Measurements from ENCODE around the gene BMP7.

BMP7 gene

DNA sequence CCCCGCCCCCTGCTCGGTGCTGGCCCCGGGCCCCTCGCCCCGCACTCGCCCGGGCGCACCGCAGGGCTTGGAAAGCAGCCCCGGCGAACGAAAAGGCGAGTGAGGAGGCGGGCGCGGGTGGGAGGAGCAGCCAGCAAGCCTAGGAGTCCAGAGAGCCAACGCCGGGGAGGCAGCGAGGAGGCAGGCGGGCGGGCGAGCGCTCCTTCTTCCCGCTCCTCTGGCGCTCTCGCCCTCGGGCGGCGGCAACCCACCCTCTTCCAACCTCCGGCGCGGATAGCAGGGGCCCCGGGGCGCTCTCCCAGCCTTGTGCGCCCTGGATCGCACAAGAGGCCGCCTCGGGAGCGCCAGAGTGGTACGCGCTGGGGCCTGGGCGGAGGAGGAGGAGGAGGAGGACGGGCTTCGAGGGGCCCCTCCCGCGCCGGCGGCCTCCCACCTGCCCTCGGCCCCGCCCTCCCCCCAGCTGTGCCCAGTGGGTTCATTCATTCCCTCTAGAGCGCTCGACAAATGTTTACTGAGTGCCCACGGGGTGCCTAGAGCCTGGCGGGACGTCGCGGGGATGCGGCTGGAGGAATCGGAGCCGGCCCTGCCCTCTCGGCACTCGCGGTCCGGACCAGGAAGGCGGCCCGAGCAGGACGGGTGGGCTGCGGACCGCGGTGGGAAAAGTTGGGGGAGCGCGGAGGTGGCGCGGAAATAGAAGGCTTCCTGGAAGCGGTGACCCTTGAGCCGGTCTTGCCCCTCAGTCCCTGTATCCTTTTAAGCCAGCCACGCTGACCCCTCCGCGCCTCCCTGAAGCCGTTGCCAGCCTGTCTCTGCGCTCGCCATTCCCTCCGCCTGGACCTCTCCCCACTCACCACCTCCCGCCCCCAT lies at the start of gene BMP7:
Gene BMP7, minus strand, starts transcription at position 351 of the 867 bp plus-strand sequence. CDS start 519 bp downstream, outside the sequence.
- no peak for DNase-seq

- DNase-seq = no peak
Measured at GRCh38 chr20:57315976-57316480, 49.6 kb upstream of the BMP7 start.

DNA sequence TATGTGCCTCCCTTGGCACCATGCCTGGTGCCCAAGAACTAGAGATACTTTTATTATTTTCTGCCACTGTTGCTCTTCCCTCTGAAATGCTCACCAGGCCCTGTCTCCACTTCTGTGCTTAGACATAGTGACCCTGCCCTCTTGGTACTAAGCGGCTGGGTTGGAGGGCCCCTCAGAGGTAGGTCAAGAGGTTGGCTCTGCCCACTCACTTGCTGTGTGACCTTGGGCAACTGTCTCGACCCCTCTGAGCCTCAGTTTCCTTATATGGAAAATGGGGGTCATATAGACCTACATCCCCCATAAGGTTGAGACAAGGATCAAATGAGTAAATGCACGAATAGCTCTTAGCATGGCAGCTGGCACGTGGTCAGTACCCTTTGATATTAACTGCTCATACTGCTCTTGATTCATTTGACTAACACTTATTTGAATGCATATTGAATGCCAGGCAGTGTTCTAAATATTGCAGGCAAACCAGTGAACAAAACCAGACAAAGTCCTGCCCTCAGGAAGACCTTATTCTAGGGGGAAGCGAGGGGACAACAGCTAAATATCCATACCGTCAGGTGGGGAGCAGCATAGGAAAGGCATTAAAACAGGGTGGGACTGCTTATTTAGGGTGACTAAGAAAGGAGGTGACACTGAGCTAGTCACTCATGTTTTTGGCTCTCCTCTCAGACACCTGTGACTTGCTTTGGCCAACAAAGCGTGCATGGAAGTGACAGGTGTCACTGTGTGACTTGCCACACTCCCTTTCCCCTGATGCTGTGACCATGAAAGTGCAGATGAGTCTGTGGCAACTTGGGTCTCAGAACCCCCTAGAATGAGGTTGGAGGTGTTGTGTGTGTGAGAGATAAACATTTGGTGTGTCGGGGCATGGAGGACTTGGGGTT lies 48.9 kb upstream of the BMP7 start:
- no peak for DNase-seq

GRCh38 chr20:57313951-57314350 lies 47.5 kb upstream of the BMP7 start:
- no peak for DNase-seq

GRCh38 chr20:57313230-57313629 lies 46.8 kb upstream of the BMP7 start:
- DNase-seq = no peak

GRCh38 chr20:57312138-57312537 lies 45.7 kb upstream of the BMP7 start:
- no peak for DNase-seq

DNA sequence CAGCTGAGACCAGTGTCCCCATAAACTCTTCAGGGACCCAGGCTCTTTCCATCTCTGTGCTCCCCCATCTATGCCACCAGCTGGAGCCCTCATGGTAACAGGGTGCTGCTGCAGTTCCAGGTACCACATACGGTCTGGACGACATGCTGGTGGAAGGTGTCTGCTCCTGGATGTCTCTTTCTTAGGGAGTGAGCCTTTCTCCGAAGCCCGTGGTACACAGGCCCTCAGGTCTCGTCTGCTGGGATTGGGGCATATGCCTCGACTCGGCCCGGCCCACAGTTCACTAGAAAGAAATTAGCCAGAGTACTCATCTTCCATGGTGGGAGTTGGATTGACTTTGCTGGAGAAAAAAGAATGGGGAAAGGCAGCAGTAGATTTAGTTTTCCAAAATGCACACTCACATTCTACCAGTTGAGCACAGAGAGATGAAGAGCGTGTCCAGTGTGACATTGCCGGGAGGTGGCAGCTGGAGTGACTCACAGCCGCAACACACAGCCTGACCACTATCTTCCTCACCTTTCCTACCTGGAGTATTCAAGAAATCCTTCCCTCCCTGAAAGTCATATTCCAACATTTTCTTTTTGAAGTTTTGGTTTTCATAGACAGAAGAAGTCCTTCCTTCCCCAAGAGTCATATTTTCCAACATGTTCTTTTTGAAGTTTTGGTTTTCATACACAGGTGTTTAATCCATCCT lies 44.5 kb upstream of the BMP7 start:
- DNase-seq = no peak

DNA sequence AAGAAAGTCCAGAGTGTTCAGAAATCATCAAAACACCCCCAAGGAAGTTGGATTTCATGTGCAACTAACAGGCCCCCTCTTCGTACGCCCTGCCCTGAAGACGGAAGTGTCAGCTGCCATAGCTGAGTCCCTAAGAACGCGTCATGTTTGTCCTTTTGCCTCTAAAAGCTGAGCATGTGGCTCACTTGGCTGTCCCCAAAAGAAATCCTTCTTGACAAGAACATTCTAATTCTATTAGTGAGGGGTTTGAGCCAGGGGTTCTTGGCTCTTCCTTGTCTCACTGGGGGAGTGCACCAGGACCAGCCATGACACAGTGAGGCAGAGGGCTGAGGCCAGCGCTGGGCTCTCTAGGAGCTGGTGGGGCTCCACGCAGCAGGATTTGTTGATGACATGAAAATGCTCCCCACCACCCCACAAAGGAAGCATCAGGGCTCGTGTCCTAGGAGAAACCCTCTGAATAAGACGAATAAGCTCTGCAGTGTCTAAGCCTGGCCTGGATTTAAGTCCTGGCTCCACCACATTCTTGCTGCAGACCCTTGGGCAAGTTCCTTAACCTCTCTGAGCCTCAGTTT lies 43.2 kb upstream of the BMP7 start:
- DNase-seq = no peak

GRCh38 chr20:57308451-57309271 lies 42.2 kb upstream of the BMP7 start:
- no peak for DNase-seq

- no peak for DNase-seq
Measured at GRCh38 chr20:57306747-57307146, 40.3 kb upstream of the BMP7 start.

- DNase-seq = no peak
Measured at GRCh38 chr20:57301026-57301425, 34.6 kb upstream of the BMP7 start.

DNA sequence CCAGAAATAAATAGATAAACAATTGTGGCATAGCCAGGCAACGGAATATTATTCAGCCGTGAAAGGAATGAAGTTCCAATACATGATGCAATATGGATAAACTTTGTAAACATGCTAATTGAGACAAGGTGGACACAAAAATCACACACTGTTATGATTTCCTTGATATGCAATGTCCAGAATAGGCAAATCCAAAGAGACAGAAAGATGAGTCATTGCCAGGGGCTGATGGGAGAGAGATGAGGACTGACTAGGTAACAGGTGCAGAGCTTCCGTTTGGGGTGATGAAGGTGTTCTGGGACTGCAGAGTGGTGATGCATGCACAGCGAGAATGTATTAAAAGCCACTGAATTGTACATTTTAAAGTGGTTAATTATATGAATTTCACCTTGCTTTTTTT lies 32.0 kb upstream of the BMP7 start:
- DNase-seq = no peak

DNA sequence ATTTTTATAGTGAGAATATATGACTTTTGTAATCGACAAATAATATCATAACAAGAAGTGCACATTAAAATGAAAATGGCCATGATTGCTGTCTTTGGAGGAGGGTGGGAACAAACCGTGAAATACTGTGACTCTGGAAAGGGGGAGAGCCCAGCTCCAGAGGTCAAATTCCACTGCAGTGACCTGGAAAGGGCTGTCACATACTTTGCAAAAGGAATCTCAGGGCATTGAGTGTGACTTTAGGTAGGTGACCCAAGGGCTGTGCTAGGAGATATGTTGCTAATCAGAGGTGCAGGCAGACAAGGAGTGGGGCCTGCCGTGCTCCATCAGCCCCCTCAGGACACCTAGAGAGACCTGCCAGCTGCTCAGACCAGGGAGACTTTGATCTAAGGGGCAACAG lies 28.1 kb upstream of the BMP7 start:
- DNase-seq = no peak

- DNase-seq = no peak
Measured at GRCh38 chr20:57293995-57294394, 27.6 kb upstream of the BMP7 start.

- DNase-seq = no peak
Measured at GRCh38 chr20:57292611-57293010, 26.2 kb upstream of the BMP7 start.

DNA sequence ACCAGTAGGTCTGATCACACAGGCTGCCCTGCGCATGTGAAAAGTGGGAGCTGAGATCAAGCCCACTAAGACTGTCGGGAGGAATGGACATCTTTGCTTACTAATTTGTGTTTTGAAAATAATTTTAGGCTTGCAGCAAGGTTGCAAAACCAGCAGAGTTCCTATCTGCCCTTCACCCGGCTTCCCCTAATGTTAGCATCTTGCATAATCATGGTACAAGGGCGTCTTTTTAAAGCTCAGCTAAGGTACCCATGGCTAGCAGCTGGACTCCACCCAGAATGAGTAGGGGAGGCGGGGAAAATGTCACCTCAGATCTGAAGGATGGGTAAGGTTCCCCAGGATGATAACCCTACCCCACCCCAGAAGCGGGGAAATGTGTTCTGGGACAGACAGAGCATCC lies 25.3 kb upstream of the BMP7 start:
- no peak for DNase-seq

GRCh38 chr20:57291003-57291402 lies 24.6 kb upstream of the BMP7 start:
- DNase-seq = no peak

DNA sequence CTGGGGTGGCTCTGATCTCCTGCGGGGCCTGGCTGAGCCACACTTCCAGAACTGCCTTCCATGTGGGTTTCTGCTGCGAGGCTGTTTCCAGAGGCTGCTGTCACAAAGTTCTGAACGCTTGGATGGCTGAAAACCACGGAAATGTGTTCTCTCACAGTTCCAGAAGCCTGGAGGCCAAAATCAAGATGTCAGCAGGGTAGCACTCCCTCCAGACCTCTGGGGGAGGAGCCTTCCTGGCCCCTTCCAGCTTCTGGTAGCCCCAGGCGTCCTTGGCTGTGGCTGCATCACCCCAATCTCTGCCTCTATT lies 23.7 kb upstream of the BMP7 start:
- no peak for DNase-seq

DNA sequence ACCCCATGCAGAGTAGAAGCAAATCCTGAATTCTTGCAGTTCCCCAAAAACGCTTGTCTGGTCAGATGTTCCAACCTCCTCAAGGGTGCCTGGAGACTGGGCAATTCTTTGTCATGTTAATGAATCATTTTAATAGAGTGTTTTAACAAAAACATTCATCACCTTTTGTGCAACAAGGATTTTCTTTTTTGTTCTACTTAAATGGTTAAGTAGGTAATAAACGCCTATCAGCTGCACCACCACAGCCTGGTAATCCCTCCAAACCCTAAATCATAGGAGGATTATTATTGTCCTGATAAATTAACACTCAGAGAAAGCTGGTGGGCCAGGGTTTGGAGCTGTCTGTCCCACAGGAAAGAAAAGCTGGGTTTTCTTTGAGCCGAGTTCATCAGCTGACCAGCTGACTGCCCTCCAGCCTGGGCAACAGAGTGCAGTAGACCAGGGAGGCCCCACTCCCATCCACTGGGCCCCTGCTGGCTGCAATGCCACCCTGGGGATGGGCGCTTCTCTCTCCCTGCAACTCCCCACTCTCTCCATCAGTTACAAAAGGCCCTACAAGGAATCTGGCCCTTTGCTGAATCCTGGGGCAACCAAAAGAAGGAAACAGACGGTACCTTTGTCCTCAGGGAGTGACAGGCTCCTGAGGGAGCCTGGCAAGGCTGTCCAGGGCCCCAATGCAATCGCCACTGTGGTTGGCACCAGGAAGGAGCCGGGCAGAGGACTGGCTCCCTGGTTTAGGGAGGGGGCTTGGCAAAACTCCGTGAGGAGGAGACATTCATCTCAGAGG lies 23.1 kb upstream of the BMP7 start:
- DNase-seq = no peak

GRCh38 chr20:57288651-57289277 lies 22.3 kb upstream of the BMP7 start:
- no peak for DNase-seq

DNA sequence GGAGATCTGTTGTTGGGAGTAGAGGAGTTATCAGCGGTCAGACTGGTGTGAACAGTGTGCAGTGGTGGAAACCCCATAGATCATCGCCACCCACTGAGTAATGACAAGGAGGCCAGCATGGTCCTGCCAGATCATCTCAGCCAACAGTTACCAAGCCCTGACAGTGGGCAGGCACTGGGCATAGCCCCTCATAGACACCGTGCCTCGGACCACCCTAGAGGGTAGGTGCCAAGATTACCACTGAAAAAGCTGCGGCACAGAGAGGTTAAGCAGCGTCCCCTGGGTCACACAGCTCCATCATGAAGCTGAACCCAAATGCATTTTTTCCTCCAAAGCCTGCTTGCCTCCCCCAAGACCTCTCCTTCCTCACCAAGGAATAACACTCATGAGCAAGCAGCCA lies 21.5 kb upstream of the BMP7 start:
- DNase-seq = no peak
